GM10266 (cell line): ENCODE results near the gene VWF.

Experiments used
- DNase-seq: peaks from one replicate; pipeline ENCODE4 v3.0.0; 2012; ENCODE audit errors: extremely low spot score
- CTCF ChIP-seq: IDR thresholded peaks from 2 replicates; pipeline ENCODE4 v1.5.1; 2012; ENCODE audit warnings: mild to moderate bottlenecking, low read depth; ENCODE audit not compliant: control insufficient read depth, insufficient read depth; ENCODE audit errors: missing control alignments

The VWF gene

GRCh38 chr12:6074427-6074826 lies 50.0 kb downstream of the VWF start:
- DNase-seq: no peak
- TF ChIP-seq CTCF: no peak

- no peak for DNase-seq
- no peak for TF ChIP-seq CTCF
These were observed 51.0 kb downstream of the VWF start for GRCh38 chr12:6073426-6073825.

GRCh38 chr12:6072302-6072752 lies 52.1 kb downstream of the VWF start:
- no peak for TF ChIP-seq CTCF
- no peak for DNase-seq

- no peak for DNase-seq
- no peak for TF ChIP-seq CTCF
These were observed 52.9 kb downstream of the VWF start for GRCh38 chr12:6071589-6071988.

GRCh38 chr12:6070472-6071257 lies 53.8 kb downstream of the VWF start:
- no peak for TF ChIP-seq CTCF
- no peak for DNase-seq

DNA sequence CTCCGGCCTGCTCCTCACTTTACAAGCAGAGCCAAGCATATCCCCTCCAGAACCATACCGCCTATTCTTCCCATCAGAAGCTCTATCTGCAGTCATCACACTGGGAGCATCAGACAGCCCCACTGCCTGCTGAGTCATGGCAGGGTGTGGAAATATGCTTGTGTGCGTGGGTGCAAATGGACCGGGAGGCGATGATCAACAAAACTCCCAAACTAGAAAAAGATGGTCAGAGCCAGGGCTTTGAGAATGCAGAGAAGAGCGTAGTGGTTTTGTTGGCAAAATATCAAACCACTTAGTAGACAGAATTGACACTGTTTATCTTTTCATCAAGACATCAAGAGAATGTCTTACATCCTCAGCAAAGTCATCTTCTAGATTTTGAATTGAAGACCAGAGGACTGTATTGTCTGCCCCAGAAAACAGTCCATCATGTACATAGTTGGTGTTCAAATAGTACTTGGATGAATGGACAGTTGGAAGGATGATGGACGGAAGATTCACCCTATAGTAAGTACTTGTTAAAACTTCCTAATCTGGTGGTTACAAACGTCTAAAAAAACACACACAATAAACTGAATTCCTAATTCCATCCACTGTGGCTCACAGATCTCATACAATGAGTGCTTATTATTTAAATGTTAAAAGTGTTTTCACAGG lies 54.9 kb downstream of the VWF start:
- no peak for TF ChIP-seq CTCF
- no peak for DNase-seq

- no peak for TF ChIP-seq CTCF
- no peak for DNase-seq
These were observed 56.2 kb downstream of the VWF start for GRCh38 chr12:6068227-6068626.
